H1 (cell line): ENCODE results near the gene AGBL4.

ENCODE experiments used
- ATF2 ChIP-seq: IDR thresholded peaks from 2 replicates; pipeline ENCODE4 v1.6.1; 2012; ENCODE audit warnings: low read length, inconsistent platforms
- BCL11A ChIP-seq, 2 experiments: IDR thresholded peaks; one replicate each; pipeline ENCODE4 v1.6.1; 2011; ENCODE audit warnings: low read depth in 2 of 2, low read length in 2 of 2, mild to moderate bottlenecking in 2 of 2
- CTCF ChIP-seq, 3 experiments: IDR thresholded peaks; 1 replicate in 2 of 3; 2 replicates in 1 of 3; pipeline versions ENCODE4 v1.5.1 to v1.6.1; 2011; ENCODE audit warnings: low read length in 3 of 3, mild to moderate bottlenecking in 3 of 3, inconsistent platforms in 2 of 3, low read depth in 1 of 3, moderate library complexity in 1 of 3; ENCODE audit not compliant: insufficient read depth in 1 of 3; ENCODE audit errors: control extremely low read depth in 1 of 3
- EP300 ChIP-seq, 2 experiments: IDR thresholded peaks; 1 replicate in 1 of 2; 2 replicates in 1 of 2; pipeline ENCODE4 v1.6.1; 2011 to 2012; ENCODE audit warnings: low read depth in 2 of 2, low read length in 2 of 2, mild to moderate bottlenecking in 2 of 2, borderline replicate concordance in 1 of 2, inconsistent platforms in 1 of 2, moderate library complexity in 1 of 2
- JUND ChIP-seq: IDR thresholded peaks from 2 replicates; pipeline ENCODE4 v1.6.1; 2011; ENCODE audit warnings: mild to moderate bottlenecking, improper control_type of control experiment, low read length
- POLR2A ChIP-seq, 2 experiments: IDR thresholded peaks; 1 replicate in 1 of 2; 2 replicates in 1 of 2; pipeline ENCODE4 v1.6.1; 2011; ENCODE audit warnings: low read depth in 2 of 2, low read length in 2 of 2, mild to moderate bottlenecking in 2 of 2; ENCODE audit errors: control extremely low read depth in 1 of 2
- RAD21 ChIP-seq, 2 experiments: IDR thresholded peaks in 1 of 2; conservative IDR thresholded peaks in 1 of 2; 2 replicates each; pipeline ENCODE4 v1.6.1; 2011; ENCODE audit warnings: low read depth in 2 of 2, low read length in 2 of 2, improper control_type of control experiment in 1 of 2, inconsistent platforms in 1 of 2, mild to moderate bottlenecking in 1 of 2, moderate library complexity in 1 of 2
- SAP30 ChIP-seq: fragments of 300-600 bp; sonication (generic); IDR thresholded peaks from 2 replicates; pipeline ENCODE4 v1.7.1; 2012; ENCODE audit warnings: low read length, moderate library complexity, mild to moderate bottlenecking, inconsistent platforms; ENCODE audit not compliant: insufficient read depth, insufficient replicate concordance
- TEAD4 ChIP-seq: IDR thresholded peaks from 2 replicates; pipeline ENCODE4 v1.6.1; 2012; ENCODE audit warnings: low read depth, low read length, inconsistent platforms, mixed read lengths

- TF ChIP-seq CTCF (IDR thresholded peaks at IDR 0.05; ENCODE audit: control extremely low read depth in 1 of 3, insufficient read depth in 1 of 3, low read depth in 1 of 3, low read length in 3 of 3) (no peak), POLR2A (IDR thresholded peaks at IDR 0.05; ENCODE audit: control extremely low read depth in 1 of 2, low read depth in 2 of 2, low read length in 2 of 2) (no peak), TEAD4 (no peak), ATF2 (no peak), EP300 (IDR thresholded peaks at IDR 0.05; ENCODE audit: borderline replicate concordance in 1 of 2, low read depth in 2 of 2, low read length in 2 of 2) (no peak), BCL11A (IDR thresholded peaks at IDR 0.05; ENCODE audit: low read depth in 2 of 2, low read length in 2 of 2) (no peak), RAD21 (IDR thresholded peaks at IDR 0.05 in 1 of 2, conservative IDR thresholded peaks at IDR 0.05 in 1 of 2; ENCODE audit: low read depth in 2 of 2, low read length in 2 of 2) (no peak), JUND (no peak), SAP30 (no peak)
Observed at GRCh38 chr1:48906164-48906563, 1117.6 kb downstream of the AGBL4 start.
